Activated CD8-positive, alpha-beta T cell treated with anti-CD3 and anti-CD28 coated beads for 36 hours (primary cell): ENCODE measurements around the gene VPS16. TPM values are rescaled to one million over a fixed set of nuclear protein-coding genes. Genes with fewer than 3 reads are reported as not detected.
"Not testable (repeated sequence)": the region's sequence is repeated elsewhere in the genome, so short reads cannot be mapped to it uniquely, and the experiment has no call there.

Experiments
- ATAC-seq: fragments of 200-7000 bp; cut with Tn5 transposase; one replicate; pipeline ENCODE4 v1.10.0; 2021; ENCODE audit warnings: mild to moderate bottlenecking, moderate library complexity
- CTCF ChIA-PET: fragments of 350-600 bp; sonication (Branson Sonifier 250); formaldehyde crosslinking; loops from one replicate; lab custom pipeline; 2021; ENCODE audit warnings: antibody characterized with exemption; lab: Charles Lee
- POLR2A ChIA-PET: fragments of 350-600 bp; sonication (Branson Sonifier 250); formaldehyde crosslinking; loops from one replicate; lab custom pipeline; 2021; ENCODE audit warnings: antibody characterized with exemption; lab: Charles Lee
- DNase-seq: peaks from one replicate; pipeline ENCODE4 v3.0.0-alpha.2; 2020
- H3K27ac Mint-ChIP-seq: one replicate; pipeline ENCODE4 v1.8.0; 2021; ENCODE audit warnings: mild to moderate bottlenecking, mixed read lengths
- H3K27me3 Mint-ChIP-seq: one replicate; pipeline ENCODE4 v1.8.0; 2021; ENCODE audit warnings: mixed read lengths
- H3K36me3 Mint-ChIP-seq: one replicate; pipeline ENCODE4 v1.8.0; 2021; ENCODE audit warnings: low read depth, mixed read lengths
- H3K4me1 Mint-ChIP-seq: one replicate; pipeline ENCODE4 v1.8.0; 2021; ENCODE audit warnings: low read depth, mixed read lengths
- H3K4me3 Mint-ChIP-seq: one replicate; pipeline ENCODE4 v1.8.0; 2021; ENCODE audit warnings: mild to moderate bottlenecking, moderate library complexity, mixed read lengths
- H3K9me3 Mint-ChIP-seq: one replicate; pipeline ENCODE4 v1.8.0; 2021; ENCODE audit warnings: mixed read lengths
- CTCF ChIP-seq: fragments of 200-600 bp; IDR thresholded peaks from one replicate; pipeline ENCODE4 v1.8.0; 2022; ENCODE audit warnings: antibody characterized with exemption, mild to moderate bottlenecking
- intact Hi-C: fragments of 100-400 bp; cut with micrococcal nuclease; formaldehyde crosslinking; loops from one replicate; pipeline ENCODE4 v1.10.0; 2022
- total RNA-seq, 2 experiments: library from RNA; stranded (reverse); gene quantifications; one replicate each; pipeline ENCODE4 v1.2.3, GENCODE V29; 2021

The VPS16 gene
- total RNA-seq, 2 experiments from 2014 or later, result 34.5 to 38.7 TPM

DNA sequence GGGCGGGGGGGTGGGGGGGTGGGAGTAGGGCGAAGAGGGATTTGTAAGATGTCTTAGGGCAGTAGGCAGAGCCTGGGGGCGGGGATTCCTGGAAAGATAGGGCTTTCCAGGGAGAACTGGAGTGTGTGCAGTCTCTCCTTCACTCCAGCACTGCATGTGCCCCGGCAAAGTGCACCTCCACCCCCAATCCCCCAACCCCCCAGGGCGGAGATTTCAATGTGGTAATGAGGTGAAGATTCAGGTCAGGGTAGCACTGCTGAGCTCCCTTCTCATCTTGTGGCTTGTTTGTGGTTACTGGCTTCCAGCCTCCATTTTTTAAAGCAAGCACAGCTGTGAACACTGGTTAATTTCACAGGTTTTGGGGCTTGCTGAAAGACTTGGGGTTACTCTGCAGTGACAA, 18.5 kb upstream of the VPS16 start:
- H3K27ac Mint-ChIP-seq, result no peak overlapping the region
- ATAC-seq (peak; percentile 67), DNase-seq (peak; percentile 69)
- TF ChIP-seq CTCF, result no peak
- H3K4me3 Mint-ChIP-seq, result no peak overlapping the region
- POLR2A ChIA-PET, result interaction anchor here (1.3 to 1.5 kb wide), 3 partner anchors 11 to 43 kb away, joined by 3 to 4 read pairs (median 3); partner anchors contain the start of genes PCED1A and VPS16
- H3K4me1 Mint-ChIP-seq, result peaks cover 33% of the 10 kb centered on the region
- CTCF ChIA-PET, result interaction anchor here (1.6 kb wide), 1 partner anchor 79 kb away, joined by 6 read pairs; no protein-coding TSS in a partner anchor
- H3K9me3 Mint-ChIP-seq, result no peaks in the 10 kb centered on the region
- no peaks in the 10 kb centered on the region for H3K36me3 Mint-ChIP-seq
- peaks cover 24% of the 10 kb centered on the region for H3K27me3 Mint-ChIP-seq
- intact Hi-C loops, result no loop called here

- H3K4me3 Mint-ChIP-seq, result no peak overlapping the region
- POLR2A ChIA-PET, result interaction anchor here (1.0 kb wide), 1 partner anchor 14 kb away, joined by 3 read pairs; no protein-coding TSS in a partner anchor
- DNase-seq (no peak), ATAC-seq (peak; percentile 45)
- CTCF ChIA-PET, result no interaction called here
- TF ChIP-seq CTCF, result no peak
- no peak overlapping the region for H3K27ac Mint-ChIP-seq
- no peaks in the 10 kb centered on the region for H3K9me3 Mint-ChIP-seq
- peaks cover 17% of the 10 kb centered on the region for H3K27me3 Mint-ChIP-seq
- H3K4me1 Mint-ChIP-seq, result peaks cover 26% of the 10 kb centered on the region
- H3K36me3 Mint-ChIP-seq, result no peaks in the 10 kb centered on the region
- intact Hi-C loops, result no loop called here
These were observed 14.8 kb upstream of the VPS16 start for GRCh38 chr20:2825761-2826160.

DNA sequence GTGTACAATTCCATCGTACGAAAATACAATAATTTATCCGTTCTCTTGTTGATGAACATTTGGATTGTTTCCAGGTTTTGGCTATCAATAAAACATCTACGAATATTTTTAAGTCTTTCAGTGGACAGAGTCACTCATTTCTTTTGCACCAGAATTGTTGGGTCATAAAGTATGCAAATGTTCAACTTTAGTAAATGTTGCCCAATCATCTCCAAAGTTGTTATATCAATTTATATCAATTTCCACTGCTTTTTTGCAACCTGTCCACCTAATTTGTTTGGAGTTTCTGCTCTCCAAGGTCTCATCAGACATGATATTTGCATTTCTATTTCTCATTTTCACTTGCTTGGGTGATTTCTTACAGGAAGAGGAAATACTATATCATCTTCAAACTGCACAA, 13.9 kb upstream of the VPS16 start:
- no peak overlapping the region for H3K4me3 Mint-ChIP-seq
- intact Hi-C loops, result no loop called here
- no peak for DNase-seq
- no peak for TF ChIP-seq CTCF
- no peaks in the 10 kb centered on the region for H3K9me3 Mint-ChIP-seq
- no peaks in the 10 kb centered on the region for H3K36me3 Mint-ChIP-seq
- no peak for ATAC-seq
- CTCF ChIA-PET, result no interaction called here
- POLR2A ChIA-PET, result interaction anchor here (1.0 kb wide), 1 partner anchor 85 kb away, joined by 3 read pairs; no protein-coding TSS in a partner anchor
- H3K4me1 Mint-ChIP-seq, result peaks cover 23% of the 10 kb centered on the region
- peaks cover 12% of the 10 kb centered on the region for H3K27me3 Mint-ChIP-seq
- no peak overlapping the region for H3K27ac Mint-ChIP-seq

DNA sequence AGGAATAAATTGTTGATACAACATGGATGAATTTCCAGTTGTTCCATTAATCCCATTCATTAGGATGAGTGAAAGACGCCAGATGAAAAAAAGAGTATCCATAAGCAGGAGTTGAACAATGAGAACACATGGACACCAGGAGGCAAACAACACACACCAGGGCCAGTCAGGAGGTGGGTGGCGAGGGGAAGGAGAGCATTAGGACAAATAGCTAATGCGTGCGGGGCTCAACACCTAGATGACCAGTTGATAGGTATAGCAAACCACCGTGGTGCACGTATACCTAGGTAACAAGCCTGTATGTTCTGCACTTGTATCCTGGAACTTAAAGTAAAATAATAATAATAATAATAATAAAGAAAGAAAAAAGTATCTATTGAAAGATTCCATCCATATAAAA, 11.2 kb upstream of the VPS16 start:
- Mint-ChIP-seq H3K4me1 (peaks cover 20% of the 10 kb centered on the region), H3K27ac (no peak overlapping the region), H3K9me3 (no peaks in the 10 kb centered on the region), H3K4me3 (no peak overlapping the region), H3K27me3 (peaks cover 10% of the 10 kb centered on the region), H3K36me3 (no peaks in the 10 kb centered on the region)
- no peak for ATAC-seq
- POLR2A ChIA-PET, result interaction anchor here (1.1 to 1.5 kb wide), 2 partner anchors 8 to 28 kb away, joined by 3 to 4 read pairs; no protein-coding TSS in a partner anchor
- CTCF ChIA-PET, result no interaction called here
- TF ChIP-seq CTCF, result no peak
- DNase-seq, result no peak
- intact Hi-C loops, result no loop called here

DNA sequence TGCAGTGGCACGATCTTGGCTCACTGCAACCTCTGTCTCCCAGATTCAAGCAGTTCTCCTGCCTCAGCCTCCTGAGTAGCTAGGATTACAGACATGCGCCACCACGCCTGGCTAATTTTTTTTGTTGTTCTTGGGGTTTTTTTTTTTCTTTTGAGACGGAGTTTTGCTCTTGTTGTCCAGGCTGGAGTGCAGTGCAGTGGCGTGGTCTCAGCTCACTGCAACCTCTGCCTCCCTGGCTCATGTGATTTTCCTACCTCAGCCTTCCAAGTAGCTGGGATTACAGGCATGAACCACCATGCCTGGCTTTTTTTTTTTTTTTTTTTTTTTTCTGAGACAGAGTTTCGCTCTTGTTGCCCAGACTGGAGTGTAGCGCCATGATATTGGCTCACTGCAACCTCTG, 9.3 kb upstream of the VPS16 start:
- CTCF ChIA-PET, ATAC-seq, DNase-seq, H3K36me3 Mint-ChIP-seq, H3K27ac Mint-ChIP-seq, H3K9me3 Mint-ChIP-seq, intact Hi-C loops, H3K4me3 Mint-ChIP-seq: not testable (repeated sequence)
- Mint-ChIP-seq H3K27me3 (peaks cover 10% of the 10 kb centered on the region), H3K4me1 (peaks cover 13% of the 10 kb centered on the region)
- POLR2A ChIA-PET, result interaction anchor here (1.0 to 1.8 kb wide), 2 partner anchors 10 to 16 kb away, joined by 3 to 5 read pairs; no protein-coding TSS in a partner anchor
